ENCODE data around the gene PSG6.
"Not testable (repeated sequence)": the region's sequence is repeated elsewhere in the genome, so short reads cannot be mapped to it uniquely, and the experiment has no call there.

PSG6 gene

GRCh38 chr19:42897729-42898128 lies 20.0 kb downstream of the PSG6 start:
- not testable (repeated sequence) for H3K9me3 ChIP-seq (replicated peaks in 1 of 2; ENCODE audit: control insufficient read depth in 2 of 2, insufficient read depth in 1 of 2, low read depth in 1 of 2, low read length in 2 of 2); H3K27ac ChIP-seq (replicated peaks; ENCODE audit: low read length); H3K27me3 ChIP-seq (ENCODE audit: control insufficient read depth in 3 of 3, insufficient read depth in 3 of 3, low read depth in 1 of 3, low read length in 3 of 3); DNase-seq (ENCODE audit: low spot score); H3K9ac ChIP-seq (ENCODE audit: low read depth, low read length, poor library complexity); H3K36me3 ChIP-seq (replicated peaks in 1 of 2; ENCODE audit: control insufficient read depth in 2 of 2, insufficient read depth in 2 of 2, low read length in 2 of 2); H3K4ac ChIP-seq (ENCODE audit: low read length); H3K4me1 ChIP-seq (ENCODE audit: control insufficient read depth in 2 of 2, insufficient read depth in 1 of 2, low read depth in 1 of 2, low read length in 2 of 2); H3K4me2 ChIP-seq (ENCODE audit: insufficient read depth, low read length, poor library complexity, severe bottlenecking); H4K8ac ChIP-seq (ENCODE audit: low read depth, low read length); H3K14ac ChIP-seq (ENCODE audit: low read length); H3K18ac ChIP-seq (ENCODE audit: low read length); H3K4me3 ChIP-seq (ENCODE audit: low read length in 2 of 2); H2BK15ac ChIP-seq (ENCODE audit: low read length); H2AFZ ChIP-seq (ENCODE audit: low read length); H2BK12ac ChIP-seq (ENCODE audit: low read length); H2BK5ac ChIP-seq (ENCODE audit: low read length); H2BK120ac ChIP-seq (ENCODE audit: low read depth, low read length); H2AK5ac ChIP-seq (ENCODE audit: low read depth, low read length); H4K91ac ChIP-seq (ENCODE audit: low read depth, low read length, poor library complexity); H3K23ac ChIP-seq (ENCODE audit: low read depth, low read length, poor library complexity); H3K79me1 ChIP-seq (ENCODE audit: low read depth, low read length)
- WGBS, 2 donors (ENCODE audit: extremely low coverage in 2 of 2, insufficient read length in 2 of 2, insufficient replicate concordance in 1 of 2) = no CpG with 5 or more reads among the region's 1 CpG

- not testable (repeated sequence) for H3K9me3 ChIP-seq (replicated peaks in 1 of 2; ENCODE audit: control insufficient read depth in 2 of 2, insufficient read depth in 1 of 2, low read depth in 1 of 2, low read length in 2 of 2); H3K23ac ChIP-seq (ENCODE audit: low read depth, low read length, poor library complexity); H3K14ac ChIP-seq (ENCODE audit: low read length); H3K18ac ChIP-seq (ENCODE audit: low read length); H3K9ac ChIP-seq (ENCODE audit: low read depth, low read length, poor library complexity); H3K4me1 ChIP-seq (ENCODE audit: control insufficient read depth in 2 of 2, insufficient read depth in 1 of 2, low read depth in 1 of 2, low read length in 2 of 2); H3K79me1 ChIP-seq (ENCODE audit: low read depth, low read length); H2BK120ac ChIP-seq (ENCODE audit: low read depth, low read length); H4K8ac ChIP-seq (ENCODE audit: low read depth, low read length); H3K36me3 ChIP-seq (replicated peaks in 1 of 2; ENCODE audit: control insufficient read depth in 2 of 2, insufficient read depth in 2 of 2, low read length in 2 of 2); H2BK5ac ChIP-seq (ENCODE audit: low read length); DNase-seq (ENCODE audit: low spot score); H3K4ac ChIP-seq (ENCODE audit: low read length); H2AFZ ChIP-seq (ENCODE audit: low read length); H3K27me3 ChIP-seq (ENCODE audit: control insufficient read depth in 3 of 3, insufficient read depth in 3 of 3, low read depth in 1 of 3, low read length in 3 of 3); H2AK5ac ChIP-seq (ENCODE audit: low read depth, low read length); H3K4me3 ChIP-seq (ENCODE audit: low read length in 2 of 2); H2BK12ac ChIP-seq (ENCODE audit: low read length); H3K4me2 ChIP-seq (ENCODE audit: insufficient read depth, low read length, poor library complexity, severe bottlenecking); H2BK15ac ChIP-seq (ENCODE audit: low read length); H3K27ac ChIP-seq (replicated peaks; ENCODE audit: low read length); H4K91ac ChIP-seq (ENCODE audit: low read depth, low read length, poor library complexity)
- no CpG with 5 or more reads among the region's 7 CpGs for WGBS, 2 donors (ENCODE audit: extremely low coverage in 2 of 2, insufficient read length in 2 of 2, insufficient replicate concordance in 1 of 2)
These were observed 27.2 kb downstream of the PSG6 start for GRCh38 chr19:42890446-42890845.

- H3K9ac ChIP-seq (ENCODE audit: low read depth, low read length, poor library complexity); H3K4ac ChIP-seq (ENCODE audit: low read length); H3K27ac ChIP-seq (replicated peaks; ENCODE audit: low read length); H3K4me3 ChIP-seq (ENCODE audit: low read length in 2 of 2); H2BK120ac ChIP-seq (ENCODE audit: low read depth, low read length); H2BK12ac ChIP-seq (ENCODE audit: low read length); H3K27me3 ChIP-seq (ENCODE audit: control insufficient read depth in 3 of 3, insufficient read depth in 3 of 3, low read depth in 1 of 3, low read length in 3 of 3); H3K18ac ChIP-seq (ENCODE audit: low read length); H3K79me1 ChIP-seq (ENCODE audit: low read depth, low read length); DNase-seq (ENCODE audit: low spot score); H2BK5ac ChIP-seq (ENCODE audit: low read length); H3K14ac ChIP-seq (ENCODE audit: low read length); H2AK5ac ChIP-seq (ENCODE audit: low read depth, low read length); H3K36me3 ChIP-seq (replicated peaks in 1 of 2; ENCODE audit: control insufficient read depth in 2 of 2, insufficient read depth in 2 of 2, low read length in 2 of 2); H2AFZ ChIP-seq (ENCODE audit: low read length); H3K4me1 ChIP-seq (ENCODE audit: control insufficient read depth in 2 of 2, insufficient read depth in 1 of 2, low read depth in 1 of 2, low read length in 2 of 2); H3K23ac ChIP-seq (ENCODE audit: low read depth, low read length, poor library complexity); H3K9me3 ChIP-seq (replicated peaks in 1 of 2; ENCODE audit: control insufficient read depth in 2 of 2, insufficient read depth in 1 of 2, low read depth in 1 of 2, low read length in 2 of 2); H3K4me2 ChIP-seq (ENCODE audit: insufficient read depth, low read length, poor library complexity, severe bottlenecking); H4K8ac ChIP-seq (ENCODE audit: low read depth, low read length); H2BK15ac ChIP-seq (ENCODE audit: low read length); H4K91ac ChIP-seq (ENCODE audit: low read depth, low read length, poor library complexity): not testable (repeated sequence)
These were observed 29.7 kb downstream of the PSG6 start for GRCh38 chr19:42887876-42888445.

- H3K4me3 ChIP-seq (ENCODE audit: low read length in 2 of 2); H2BK5ac ChIP-seq (ENCODE audit: low read length); H3K18ac ChIP-seq (ENCODE audit: low read length); H3K23ac ChIP-seq (ENCODE audit: low read depth, low read length, poor library complexity); H4K91ac ChIP-seq (ENCODE audit: low read depth, low read length, poor library complexity); H3K4me1 ChIP-seq (ENCODE audit: control insufficient read depth in 2 of 2, insufficient read depth in 1 of 2, low read depth in 1 of 2, low read length in 2 of 2); H3K9ac ChIP-seq (ENCODE audit: low read depth, low read length, poor library complexity); H2AFZ ChIP-seq (ENCODE audit: low read length); H4K8ac ChIP-seq (ENCODE audit: low read depth, low read length); H3K4me2 ChIP-seq (ENCODE audit: insufficient read depth, low read length, poor library complexity, severe bottlenecking); H2AK5ac ChIP-seq (ENCODE audit: low read depth, low read length); H3K79me1 ChIP-seq (ENCODE audit: low read depth, low read length); H3K4ac ChIP-seq (ENCODE audit: low read length); H3K27me3 ChIP-seq (ENCODE audit: control insufficient read depth in 3 of 3, insufficient read depth in 3 of 3, low read depth in 1 of 3, low read length in 3 of 3); H3K27ac ChIP-seq (replicated peaks; ENCODE audit: low read length); H2BK15ac ChIP-seq (ENCODE audit: low read length); H3K14ac ChIP-seq (ENCODE audit: low read length); H2BK12ac ChIP-seq (ENCODE audit: low read length); H3K9me3 ChIP-seq (replicated peaks in 1 of 2; ENCODE audit: control insufficient read depth in 2 of 2, insufficient read depth in 1 of 2, low read depth in 1 of 2, low read length in 2 of 2); H2BK120ac ChIP-seq (ENCODE audit: low read depth, low read length); DNase-seq (ENCODE audit: low spot score); H3K36me3 ChIP-seq (replicated peaks in 1 of 2; ENCODE audit: control insufficient read depth in 2 of 2, insufficient read depth in 2 of 2, low read length in 2 of 2): not testable (repeated sequence)
- no CpG with 5 or more reads among the region's 2 CpGs for WGBS, 2 donors (ENCODE audit: extremely low coverage in 2 of 2, insufficient read length in 2 of 2, insufficient replicate concordance in 1 of 2)
These were observed 35.0 kb downstream of the PSG6 start for GRCh38 chr19:42882730-42883129.
